Natural killer cell (primary cell): ENCODE measurements around the gene PPARG. TPM values are rescaled to one million over a fixed set of nuclear protein-coding genes. Genes with fewer than 3 reads are reported as not detected.

Source experiments
- ATAC-seq, 3 donors: fragments of 150-1000 bp in 2 of 3; fragments of 200-7000 bp in 1 of 3; cut with Tn5 transposase; 1 replicate in 1 of 3; 2 replicates in 2 of 3; pipeline ENCODE4 v1.10.0; 2021; ENCODE audit warnings: mild to moderate bottlenecking in 2 of 3, moderate library complexity in 2 of 3
- DNase-seq, 2 donors: peaks; one replicate each; pipeline versions ENCODE4 v3.0.0 to v3.0.0-alpha.2; 2013 to 2021; ENCODE audit warnings: mixed read lengths in 1 of 2
- H3K27ac ChIP-seq: one replicate; pipeline ENCODE4 v1.5.1; 2013; ENCODE audit warnings: mild to moderate bottlenecking, low read length
- H3K27me3 ChIP-seq: one replicate; pipeline ENCODE4 v1.6.1; 2013; ENCODE audit warnings: low read length; ENCODE audit not compliant: control insufficient read depth, insufficient read depth
- H3K36me3 ChIP-seq: one replicate; pipeline ENCODE4 v1.6.1; 2013; ENCODE audit warnings: low read length; ENCODE audit not compliant: control insufficient read depth, insufficient read depth
- H3K4me1 ChIP-seq: one replicate; pipeline ENCODE4 v1.6.1; 2013; ENCODE audit warnings: low read length; ENCODE audit not compliant: control insufficient read depth, insufficient read depth
- H3K4me3 ChIP-seq: one replicate; pipeline ENCODE4 v1.5.1; 2013; ENCODE audit warnings: low read length
- H3K9me3 ChIP-seq: one replicate; pipeline ENCODE4 v1.6.1; 2013; ENCODE audit warnings: low read length; ENCODE audit not compliant: control insufficient read depth, insufficient read depth
- H3K27ac Mint-ChIP-seq, 2 donors: one replicate each; pipeline ENCODE4 v1.8.0; 2022; ENCODE audit warnings: mild to moderate bottlenecking in 2 of 2, mixed read lengths in 2 of 2, moderate library complexity in 1 of 2
- H3K27me3 Mint-ChIP-seq, 2 donors: one replicate each; pipeline ENCODE4 v1.8.0; 2022; ENCODE audit warnings: low read depth in 2 of 2, mixed read lengths in 2 of 2
- H3K36me3 Mint-ChIP-seq: one replicate; pipeline ENCODE4 v1.8.0; 2022; ENCODE audit warnings: mixed read lengths
- H3K4me1 Mint-ChIP-seq, 2 donors: one replicate each; pipeline ENCODE4 v1.8.0; 2022; ENCODE audit warnings: mixed read lengths in 2 of 2
- H3K4me3 Mint-ChIP-seq: one replicate; pipeline ENCODE4 v1.8.0; 2022; ENCODE audit warnings: mild to moderate bottlenecking, moderate library complexity, mixed read lengths
- H3K9me3 Mint-ChIP-seq, 2 donors: one replicate each; pipeline ENCODE4 v1.8.0; 2022; ENCODE audit warnings: mixed read lengths in 2 of 2
- WGBS: methylation state at CpG from one replicate; pipeline ENCODE4 v1.1.7; 2013; ENCODE audit warnings: missing lambda C conversion rate; ENCODE audit not compliant: insufficient coverage; 5-methylcytosine and 5-hydroxymethylcytosine counted together
- intact Hi-C: fragments of 100-400 bp; cut with micrococcal nuclease; formaldehyde crosslinking; loops from one replicate; pipeline ENCODE4 v1.14.2; 2022
- total RNA-seq, 4 donors: library from RNA; stranded (reverse); fragments of 120-200 nt in 1 of 4; gene quantifications; one replicate each; pipeline versions ENCODE4 v1.2.3 to v1.2.4, GENCODE V29; 2013 to 2022
- TF ChIP-seq, protein P1 (sequence below): fragments of 200-600 bp; IDR thresholded peaks from one replicate; pipeline ENCODE4 v1.8.0; 2022; ENCODE audit warnings: antibody characterized with exemption

The PPARG gene
- total RNA-seq, 3 donors from 2014 or later (not counting 1 experiment from before 2014, with no cell fraction given), result 0.21 TPM; not detected in 2

DNA sequence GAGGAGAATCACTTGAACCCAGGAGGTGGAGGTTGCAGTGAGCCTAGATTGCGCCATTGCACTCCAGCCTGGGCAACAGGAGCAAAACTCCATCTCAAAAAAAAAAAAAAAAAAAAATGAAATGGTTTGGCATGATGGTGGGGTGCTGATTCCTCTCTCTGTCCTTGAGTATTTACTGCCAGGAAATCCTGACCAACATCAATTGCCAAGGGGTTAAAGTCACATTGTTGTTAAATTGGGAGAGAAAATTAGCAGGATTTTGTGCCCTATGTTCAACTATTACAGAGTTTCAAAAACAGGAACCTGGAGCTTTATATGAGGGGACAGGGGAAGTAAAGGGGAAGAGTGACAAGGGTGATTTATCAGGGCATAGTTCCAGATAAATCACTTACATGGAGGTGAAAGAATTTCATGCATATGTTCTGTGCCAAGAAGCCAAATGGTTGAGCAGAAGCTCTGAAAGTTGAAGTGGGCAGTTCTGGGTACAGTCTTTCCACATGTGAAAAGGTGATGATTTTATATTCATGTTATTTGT lies 124.9 kb downstream of the PPARG start:
- no peak overlapping the region for H3K27ac Mint-ChIP-seq

DNA sequence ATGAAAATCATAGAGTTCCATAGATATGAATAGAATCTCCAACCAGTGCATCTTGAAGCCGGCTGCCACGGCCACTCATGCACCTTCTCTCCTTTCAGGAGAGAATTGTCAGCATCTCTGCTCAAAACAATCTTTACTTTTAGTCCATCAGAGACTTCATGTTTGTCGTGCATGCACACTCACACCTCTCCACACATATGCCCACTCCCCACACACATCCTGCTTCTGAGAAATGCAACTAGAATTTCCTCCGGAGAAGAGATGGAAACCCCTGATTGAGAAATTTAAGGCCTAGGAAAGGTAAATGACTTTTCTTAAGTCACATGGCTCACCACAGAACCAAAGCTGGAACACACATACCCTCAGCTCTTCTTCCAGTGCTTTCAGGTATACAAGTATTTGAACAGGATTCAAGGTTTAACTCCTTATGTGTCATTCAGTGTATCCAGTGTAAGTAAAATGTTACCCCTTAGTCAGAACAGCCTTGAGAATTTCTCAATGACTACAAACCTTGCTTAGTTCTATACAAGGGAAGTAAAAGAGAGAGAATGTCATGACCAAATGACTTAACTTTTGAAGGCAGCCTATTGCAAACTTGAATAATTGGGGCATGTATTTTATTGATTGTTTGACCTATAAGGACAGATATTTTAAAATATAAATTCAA lies 126.3 kb downstream of the PPARG start:
- H3K4me1 Mint-ChIP-seq, result no peaks in the 10 kb centered on the region
- H3K27ac ChIP-seq, result no peak overlapping the region
- no peak overlapping the region for H3K27ac Mint-ChIP-seq
- intact Hi-C loops, result no loop called here
- H3K9me3 ChIP-seq, result no peaks in the 10 kb centered on the region
- H3K27me3 ChIP-seq, result no peaks in the 10 kb centered on the region
- no peak overlapping the region for H3K4me3 Mint-ChIP-seq
- H3K4me3 ChIP-seq, result no peak overlapping the region
- H3K36me3 Mint-ChIP-seq, result no peaks in the 10 kb centered on the region
- no peak for ATAC-seq
- DNase-seq, result no peak
- H3K4me1 ChIP-seq, result no peaks in the 10 kb centered on the region
- no peaks in the 10 kb centered on the region for H3K36me3 ChIP-seq
- 69% methylated on average over 4 of the region's 4 CpGs for WGBS
- TF ChIP-seq, protein P1, sequence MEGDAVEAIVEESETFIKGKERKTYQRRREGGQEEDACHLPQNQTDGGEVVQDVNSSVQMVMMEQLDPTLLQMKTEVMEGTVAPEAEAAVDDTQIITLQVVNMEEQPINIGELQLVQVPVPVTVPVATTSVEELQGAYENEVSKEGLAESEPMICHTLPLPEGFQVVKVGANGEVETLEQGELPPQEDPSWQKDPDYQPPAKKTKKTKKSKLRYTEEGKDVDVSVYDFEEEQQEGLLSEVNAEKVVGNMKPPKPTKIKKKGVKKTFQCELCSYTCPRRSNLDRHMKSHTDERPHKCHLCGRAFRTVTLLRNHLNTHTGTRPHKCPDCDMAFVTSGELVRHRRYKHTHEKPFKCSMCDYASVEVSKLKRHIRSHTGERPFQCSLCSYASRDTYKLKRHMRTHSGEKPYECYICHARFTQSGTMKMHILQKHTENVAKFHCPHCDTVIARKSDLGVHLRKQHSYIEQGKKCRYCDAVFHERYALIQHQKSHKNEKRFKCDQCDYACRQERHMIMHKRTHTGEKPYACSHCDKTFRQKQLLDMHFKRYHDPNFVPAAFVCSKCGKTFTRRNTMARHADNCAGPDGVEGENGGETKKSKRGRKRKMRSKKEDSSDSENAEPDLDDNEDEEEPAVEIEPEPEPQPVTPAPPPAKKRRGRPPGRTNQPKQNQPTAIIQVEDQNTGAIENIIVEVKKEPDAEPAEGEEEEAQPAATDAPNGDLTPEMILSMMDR, result no peak
- H3K9me3 Mint-ChIP-seq, result no peaks in the 10 kb centered on the region
- peaks cover 7 to 18% of the 10 kb centered on the region in 2 donors for H3K27me3 Mint-ChIP-seq

More for the DNA sequence above, 124.9 kb downstream of the PPARG start:
- DNase-seq (no peak), ATAC-seq (no peak)
- H3K36me3 ChIP-seq, result no peaks in the 10 kb centered on the region
- no peak overlapping the region for H3K4me3 ChIP-seq
- intact Hi-C loops, result no loop called here
- no peaks in the 10 kb centered on the region for H3K4me1 ChIP-seq
- H3K27ac ChIP-seq, result no peak overlapping the region
- WGBS, result no CpG with 5 or more reads among the region's 1 CpG
- Mint-ChIP-seq H3K4me3 (no peak overlapping the region), H3K27me3 (peaks cover 7 to 30% of the 10 kb centered on the region in 2 donors), H3K9me3 (no peaks in the 10 kb centered on the region), H3K4me1 (no peaks in the 10 kb centered on the region), H3K36me3 (no peaks in the 10 kb centered on the region)
- no peaks in the 10 kb centered on the region for H3K9me3 ChIP-seq
- TF ChIP-seq, protein P1, result no peak
- H3K27me3 ChIP-seq, result no peaks in the 10 kb centered on the region

DNA sequence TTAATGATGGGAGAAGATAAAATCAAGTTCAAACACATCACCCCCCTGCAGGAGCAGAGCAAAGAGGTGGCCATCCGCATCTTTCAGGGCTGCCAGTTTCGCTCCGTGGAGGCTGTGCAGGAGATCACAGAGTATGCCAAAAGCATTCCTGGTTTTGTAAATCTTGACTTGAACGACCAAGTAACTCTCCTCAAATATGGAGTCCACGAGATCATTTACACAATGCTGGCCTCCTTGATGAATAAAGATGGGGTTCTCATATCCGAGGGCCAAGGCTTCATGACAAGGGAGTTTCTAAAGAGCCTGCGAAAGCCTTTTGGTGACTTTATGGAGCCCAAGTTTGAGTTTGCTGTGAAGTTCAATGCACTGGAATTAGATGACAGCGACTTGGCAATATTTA lies 127.9 kb downstream of the PPARG start:
- ATAC-seq, result no peak
- intact Hi-C loops, result no loop called here
- 90% methylated on average over 8 of the region's 8 CpGs for WGBS

More for the DNA sequence above, 127.9 kb downstream of the PPARG start:
- Histone ChIP-seq H3K4me1 (no peaks in the 10 kb centered on the region), H3K36me3 (no peaks in the 10 kb centered on the region), H3K27ac (no peak overlapping the region), H3K27me3 (no peaks in the 10 kb centered on the region), H3K9me3 (no peaks in the 10 kb centered on the region), H3K4me3 (no peak overlapping the region)
- no peaks in the 10 kb centered on the region for H3K9me3 Mint-ChIP-seq
- H3K27ac Mint-ChIP-seq, result no peak overlapping the region
- TF ChIP-seq, protein P1, result no peak
- H3K4me1 Mint-ChIP-seq, result no peaks in the 10 kb centered on the region
- DNase-seq, result no peak
- H3K27me3 Mint-ChIP-seq, result peaks cover under 1 to 14% of the 10 kb centered on the region in 2 donors
- no peak overlapping the region for H3K4me3 Mint-ChIP-seq
- no peaks in the 10 kb centered on the region for H3K36me3 Mint-ChIP-seq
